Measurements from ENCODE around the gene PACSIN1.

The PACSIN1 gene

GRCh38 chr6:34524499-34524898, 58.6 kb downstream of the PACSIN1 start:
- DNase-seq (ENCODE audit: low spot score in 2 of 2) (no peak), ATAC-seq (no peak)
- H3K9me3 Mint-ChIP-seq = no peaks in the 10 kb centered on the region
- H3K27ac Mint-ChIP-seq = no peak overlapping the region
- no peaks in the 10 kb centered on the region for H3K36me3 Mint-ChIP-seq
- H3K4me1 Mint-ChIP-seq = peaks cover 31% of the 10 kb centered on the region
- H3K4me3 Mint-ChIP-seq = no peak overlapping the region

GRCh38 chr6:34524971-34525370, 59.1 kb downstream of the PACSIN1 start:
- no peaks in the 10 kb centered on the region for H3K9me3 Mint-ChIP-seq
- H3K27ac Mint-ChIP-seq = no peak overlapping the region
- H3K4me3 Mint-ChIP-seq = no peak overlapping the region
- DNase-seq (ENCODE audit: low spot score in 2 of 2) = no peak
- peaks cover 31% of the 10 kb centered on the region for H3K4me1 Mint-ChIP-seq
- no peak for ATAC-seq
- H3K36me3 Mint-ChIP-seq = no peaks in the 10 kb centered on the region

DNA sequence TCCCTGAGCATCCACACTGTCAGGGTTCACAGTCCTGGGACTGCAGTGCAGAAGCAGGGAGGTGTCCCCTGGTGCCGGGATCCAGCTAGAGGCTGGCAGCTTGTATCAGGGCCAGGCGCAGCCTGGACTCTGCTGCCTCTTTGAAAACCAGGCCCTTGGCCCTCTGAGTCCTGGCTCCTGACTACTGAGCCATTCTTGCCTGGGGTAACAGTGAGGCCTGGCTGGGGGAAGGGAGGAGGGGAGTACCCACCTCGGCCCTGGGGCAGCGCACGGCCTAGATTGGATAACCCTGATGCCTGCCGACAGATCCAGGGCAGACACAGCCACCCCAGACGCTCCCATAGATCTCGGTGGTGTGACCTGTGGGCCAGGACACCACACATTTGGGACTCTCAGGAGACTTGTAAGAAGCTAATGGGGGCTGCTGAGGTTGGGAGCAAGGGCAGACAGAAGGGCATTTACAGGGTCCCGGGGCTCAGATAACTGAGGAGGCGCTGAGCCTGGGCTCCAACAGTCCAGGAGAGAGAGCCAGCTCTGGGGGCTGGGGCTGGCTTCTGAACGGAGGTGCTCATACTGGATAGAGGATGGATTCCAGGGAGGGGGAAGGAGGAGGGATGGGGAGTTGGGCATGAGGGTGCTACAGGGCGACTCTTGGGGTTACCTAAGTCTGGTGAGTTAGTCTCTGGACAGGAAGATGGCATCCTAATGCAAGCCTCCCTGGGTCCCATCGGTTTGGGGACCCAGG, 59.7 kb downstream of the PACSIN1 start:
- ATAC-seq (no peak), DNase-seq (ENCODE audit: low spot score in 2 of 2) (no peak)
- H3K9me3 Mint-ChIP-seq = no peaks in the 10 kb centered on the region
- peaks cover 31% of the 10 kb centered on the region for H3K4me1 Mint-ChIP-seq
- no peaks in the 10 kb centered on the region for H3K36me3 Mint-ChIP-seq
- H3K27ac Mint-ChIP-seq = peak overlapping the region; percentile 29
- no peak overlapping the region for H3K4me3 Mint-ChIP-seq

GRCh38 chr6:34526241-34526972, 60.5 kb downstream of the PACSIN1 start:
- Mint-ChIP-seq H3K27ac (no peak overlapping the region), H3K36me3 (no peaks in the 10 kb centered on the region), H3K4me3 (no peak overlapping the region), H3K9me3 (no peaks in the 10 kb centered on the region), H3K4me1 (peaks cover 31% of the 10 kb centered on the region)
- DNase-seq (ENCODE audit: low spot score in 2 of 2) = no peak
- ATAC-seq = no peak

- Mint-ChIP-seq H3K27ac (no peak overlapping the region), H3K4me1 (peaks cover 31% of the 10 kb centered on the region), H3K36me3 (no peaks in the 10 kb centered on the region), H3K4me3 (peak overlapping the region; percentile 25), H3K9me3 (no peaks in the 10 kb centered on the region)
- ATAC-seq (peak; percentile 96), DNase-seq (ENCODE audit: low spot score in 2 of 2) (peak; percentile 91 to 97)
These were observed 61.3 kb downstream of the PACSIN1 start for GRCh38 chr6:34526992-34527728.

DNA sequence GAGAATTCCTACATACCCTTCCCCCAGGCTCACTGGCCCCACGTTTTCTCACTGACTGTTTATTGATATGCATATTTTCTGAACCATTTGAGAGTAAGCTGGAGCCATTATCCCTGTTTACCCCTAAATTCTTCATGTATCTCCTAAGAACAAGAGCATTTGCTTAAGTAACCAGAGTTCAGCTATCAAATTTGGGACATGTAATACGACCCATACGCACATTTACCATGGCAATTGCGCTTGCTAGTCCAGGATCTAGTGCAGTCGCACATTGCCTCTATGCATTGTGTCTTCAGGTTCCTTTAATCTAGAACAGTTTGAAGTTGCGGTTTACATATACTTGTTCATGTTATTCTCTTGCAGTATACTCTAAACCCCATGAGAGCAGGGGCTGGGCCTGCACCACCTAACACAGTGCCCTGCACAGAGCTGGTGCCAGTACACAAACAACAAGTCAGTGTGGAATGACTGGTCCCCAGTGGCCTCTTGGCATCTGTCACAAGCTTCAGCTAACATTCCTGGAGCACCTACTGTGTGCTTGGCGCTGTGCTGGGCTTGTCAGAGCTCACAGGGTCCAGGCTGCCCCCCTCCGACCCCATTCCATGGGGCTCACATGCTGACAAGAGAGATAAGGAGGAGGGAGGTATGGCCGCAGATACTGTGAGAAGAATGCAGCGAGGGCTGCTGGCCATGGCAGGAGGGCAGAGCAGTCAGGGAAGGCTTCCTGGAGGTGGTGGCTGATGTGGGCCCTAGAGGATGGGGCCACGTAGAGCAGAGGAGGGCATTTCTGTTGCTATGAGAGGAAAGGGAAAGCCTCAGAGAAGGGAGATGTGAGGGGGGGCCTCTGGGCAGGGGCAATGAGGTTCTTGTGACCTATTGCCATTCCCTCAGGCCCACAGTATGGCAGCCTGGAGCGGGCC, 62.1 kb downstream of the PACSIN1 start:
- no peak for ATAC-seq
- Mint-ChIP-seq H3K36me3 (no peaks in the 10 kb centered on the region), H3K9me3 (no peaks in the 10 kb centered on the region), H3K4me1 (peaks cover 28% of the 10 kb centered on the region), H3K27ac (peak overlapping the region; percentile 48), H3K4me3 (peak overlapping the region; percentile 25)
- no peak for DNase-seq (ENCODE audit: low spot score in 2 of 2)

DNA sequence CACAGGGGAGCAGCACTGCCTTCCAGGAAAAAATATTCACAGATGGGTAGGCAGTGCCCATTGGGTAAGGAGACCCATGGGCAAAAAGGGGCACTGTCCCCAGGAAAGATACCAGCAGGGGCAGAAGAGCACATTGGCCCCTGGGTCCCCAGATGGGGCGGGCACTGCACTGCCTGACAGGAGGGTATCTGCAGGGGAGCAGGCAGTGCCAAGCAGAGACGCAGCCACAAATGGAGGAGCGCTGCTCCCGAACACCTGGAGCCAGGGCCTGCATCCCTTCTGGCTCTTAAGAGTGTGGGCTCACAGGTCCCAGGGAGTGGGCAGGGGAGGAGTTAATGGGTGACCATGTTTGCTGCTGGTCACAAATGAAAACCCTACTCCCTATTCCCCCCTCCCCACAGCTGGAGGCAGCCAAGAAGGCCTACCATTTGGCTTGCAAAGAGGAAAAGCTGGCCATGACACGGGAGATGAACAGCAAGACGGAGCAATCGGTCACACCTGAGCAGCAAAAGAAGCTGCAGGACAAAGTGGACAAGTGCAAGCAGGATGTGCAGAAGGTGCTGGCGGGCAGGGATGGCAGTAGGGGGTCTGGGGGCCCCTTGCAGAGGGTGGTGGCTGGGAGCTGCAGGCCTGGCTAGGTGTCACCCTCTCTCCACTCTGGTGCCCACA, 63.3 kb downstream of the PACSIN1 start:
- no peaks in the 10 kb centered on the region for H3K9me3 Mint-ChIP-seq
- H3K36me3 Mint-ChIP-seq = no peaks in the 10 kb centered on the region
- DNase-seq (ENCODE audit: low spot score in 2 of 2) (no peak), ATAC-seq (no peak)
- H3K27ac Mint-ChIP-seq = peak overlapping the region; percentile 48
- peaks cover 17% of the 10 kb centered on the region for H3K4me1 Mint-ChIP-seq
- H3K4me3 Mint-ChIP-seq = no peak overlapping the region

DNA sequence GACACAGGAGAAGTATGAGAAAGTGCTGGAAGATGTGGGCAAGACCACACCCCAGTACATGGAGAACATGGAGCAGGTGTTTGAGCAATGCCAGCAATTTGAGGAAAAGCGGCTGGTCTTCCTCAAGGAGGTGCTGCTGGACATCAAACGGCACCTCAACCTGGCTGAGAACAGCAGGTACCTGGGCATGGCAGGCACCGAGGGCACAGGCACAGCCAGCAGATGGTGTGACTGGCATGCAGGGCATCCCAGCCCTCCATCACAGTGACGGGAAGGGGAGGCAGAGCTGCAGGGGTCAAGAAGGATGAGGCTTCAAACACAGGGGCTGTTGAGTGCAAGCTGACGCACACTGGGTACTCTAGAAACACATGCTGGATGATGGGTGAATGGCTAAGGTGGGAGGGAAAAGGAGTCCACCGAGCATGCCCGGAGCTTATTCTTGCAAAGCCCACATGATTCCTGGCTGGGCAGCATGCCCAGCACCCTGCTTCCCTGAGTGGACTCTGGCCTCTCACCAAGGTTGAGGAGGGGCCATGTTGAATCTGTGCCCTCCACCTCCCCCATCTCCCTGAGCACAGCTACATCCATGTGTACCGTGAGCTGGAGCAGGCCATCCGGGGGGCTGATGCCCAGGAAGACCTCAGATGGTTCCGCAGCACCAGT, 63.9 kb downstream of the PACSIN1 start:
- H3K4me3 Mint-ChIP-seq = no peak overlapping the region

GRCh38 chr6:34530753-34531365, 65.0 kb downstream of the PACSIN1 start:
- Mint-ChIP-seq H3K4me3 (no peak overlapping the region), H3K27ac (no peak overlapping the region), H3K36me3 (no peaks in the 10 kb centered on the region), H3K4me1 (peaks cover 14% of the 10 kb centered on the region), H3K9me3 (no peaks in the 10 kb centered on the region)
- no peak for ATAC-seq
- no peak for DNase-seq (ENCODE audit: low spot score in 2 of 2)

More for the DNA sequence above, 63.9 kb downstream of the PACSIN1 start:
- no peaks in the 10 kb centered on the region for H3K9me3 Mint-ChIP-seq
- H3K36me3 Mint-ChIP-seq = no peaks in the 10 kb centered on the region
- no peak for ATAC-seq
- DNase-seq (ENCODE audit: low spot score in 2 of 2) = no peak
- peak overlapping the region; percentile 48 for H3K27ac Mint-ChIP-seq
- H3K4me1 Mint-ChIP-seq = peaks cover 14% of the 10 kb centered on the region

GRCh38 chr6:34531580-34532201, 65.8 kb downstream of the PACSIN1 start:
- ATAC-seq = no peak
- no peak overlapping the region for H3K4me3 Mint-ChIP-seq
- no peak overlapping the region for H3K27ac Mint-ChIP-seq
- DNase-seq (ENCODE audit: low spot score in 2 of 2) = no peak
- H3K4me1 Mint-ChIP-seq = peaks cover 14% of the 10 kb centered on the region
- no peaks in the 10 kb centered on the region for H3K36me3 Mint-ChIP-seq
- no peaks in the 10 kb centered on the region for H3K9me3 Mint-ChIP-seq

GRCh38 chr6:34532230-34532629, 66.4 kb downstream of the PACSIN1 start:
- ATAC-seq = no peak
- Mint-ChIP-seq H3K9me3 (no peaks in the 10 kb centered on the region), H3K4me3 (no peak overlapping the region), H3K36me3 (no peaks in the 10 kb centered on the region), H3K27ac (no peak overlapping the region), H3K4me1 (peaks cover 14% of the 10 kb centered on the region)
- no peak for DNase-seq (ENCODE audit: low spot score in 2 of 2)

DNA sequence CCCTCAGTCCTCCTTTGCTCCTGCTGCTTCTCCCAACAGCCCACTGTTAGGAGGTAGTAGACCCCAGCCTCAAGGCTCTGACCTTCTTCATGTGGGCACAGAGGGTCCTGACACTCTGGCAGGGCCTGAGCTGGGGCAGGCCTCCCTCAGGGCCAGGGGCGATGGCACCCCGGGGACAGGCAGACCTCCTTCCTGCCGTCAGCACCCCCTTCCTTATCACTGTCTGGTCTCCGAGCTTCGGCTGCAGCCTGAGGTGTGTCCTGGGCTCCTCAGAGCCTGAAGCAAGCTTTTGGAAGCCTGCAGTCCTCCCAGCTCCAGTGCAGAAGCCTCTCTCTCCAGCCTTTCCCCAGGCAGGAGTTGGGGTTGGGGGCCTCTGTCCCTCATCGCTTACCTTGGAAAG, 68.3 kb downstream of the PACSIN1 start:
- DNase-seq (ENCODE audit: low spot score in 2 of 2) (no peak), ATAC-seq (no peak)

DNA sequence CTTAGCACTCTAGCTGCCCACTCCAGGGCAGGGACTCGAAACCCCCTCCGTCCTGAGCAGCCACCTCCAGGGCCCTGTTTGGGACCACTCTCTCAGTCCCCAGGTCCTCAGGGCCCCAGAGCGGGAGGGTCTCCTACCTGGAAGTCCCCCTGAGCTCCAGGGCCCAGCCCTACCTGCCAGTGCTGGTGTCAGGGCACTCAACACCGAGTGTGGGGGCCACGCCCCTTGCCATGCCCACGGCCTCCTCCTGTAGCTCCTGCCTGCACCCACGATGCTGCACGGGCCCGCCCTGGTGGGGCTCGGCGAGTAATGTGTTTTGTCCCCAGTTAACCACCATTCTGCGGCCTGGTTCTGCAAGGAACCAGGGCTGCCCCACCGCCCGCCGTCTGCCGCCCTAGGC, 68.8 kb downstream of the PACSIN1 start:
- no peaks in the 10 kb centered on the region for H3K9me3 Mint-ChIP-seq
- H3K36me3 Mint-ChIP-seq = no peaks in the 10 kb centered on the region
- DNase-seq (ENCODE audit: low spot score in 2 of 2) = no peak
- no peak for ATAC-seq
- no peak overlapping the region for H3K4me3 Mint-ChIP-seq
- no peak overlapping the region for H3K27ac Mint-ChIP-seq
- no peaks in the 10 kb centered on the region for H3K4me1 Mint-ChIP-seq

More for the DNA sequence above, 68.3 kb downstream of the PACSIN1 start:
- H3K9me3 Mint-ChIP-seq = no peaks in the 10 kb centered on the region
- no peaks in the 10 kb centered on the region for H3K4me1 Mint-ChIP-seq
- no peaks in the 10 kb centered on the region for H3K36me3 Mint-ChIP-seq
- H3K4me3 Mint-ChIP-seq = no peak overlapping the region
- no peak overlapping the region for H3K27ac Mint-ChIP-seq
